GM19468 (cell line): ENCODE results near the gene GLYR1.
A peak's percentile ranks its signal among the peaks of the same experiment; 100 is the strongest.
"Not testable (repeated sequence)": the region's sequence is repeated elsewhere in the genome, so short reads cannot be mapped to it uniquely, and the experiment has no call there.

Source experiments
- ATAC-seq: cut with Tn5 transposase; IDR thresholded peaks from one replicate; pipeline ENCODE4 v1.9.1; 2021; ENCODE audit warnings: mild to moderate bottlenecking, moderate library complexity, moderate number of reproducible peaks; ENCODE audit not compliant: unreplicated experiment; ENCODE audit errors: extremely low read depth

Gene GLYR1

GRCh38 chr16:4846901-4847773 lies at the start of gene GLYR1, which contains the start of gene UBN1:
TSS of gene GLYR1 (minus strand) at chr16:4847288. CDS start at chr16:4847265, 23 bp downstream.
TSS of gene UBN1 (plus strand) at chr16:4847481. CDS start at chr16:4852918, 5,437 bp downstream.
- peak; percentile 90 for ATAC-seq

GRCh38 chr16:4896761-4897160 lies 49.7 kb upstream of the GLYR1 start:
- ATAC-seq, result not testable (repeated sequence)

- ATAC-seq, result no peak
Measured at GRCh38 chr16:4895366-4895765, 48.3 kb upstream of the GLYR1 start.

GRCh38 chr16:4894276-4895150 lies 47.4 kb upstream of the GLYR1 start:
- ATAC-seq, result no peak

GRCh38 chr16:4893103-4893862 lies 46.2 kb upstream of the GLYR1 start:
- no peak for ATAC-seq

- ATAC-seq, result no peak
Measured at GRCh38 chr16:4892361-4893102, 45.4 kb upstream of the GLYR1 start.

- ATAC-seq, result no peak
Measured at GRCh38 chr16:4891886-4892216, 44.8 kb upstream of the GLYR1 start.

GRCh38 chr16:4891097-4891885 lies 44.2 kb upstream of the GLYR1 start:
- ATAC-seq, result no peak

GRCh38 chr16:4890686-4891085 lies 43.6 kb upstream of the GLYR1 start:
- no peak for ATAC-seq

GRCh38 chr16:4890026-4890425 lies 42.9 kb upstream of the GLYR1 start:
- ATAC-seq, result no peak

- ATAC-seq, result no peak
Measured at GRCh38 chr16:4888428-4889135, 41.5 kb upstream of the GLYR1 start.

GRCh38 chr16:4886151-4886550 lies 39.1 kb upstream of the GLYR1 start:
- ATAC-seq, result no peak

GRCh38 chr16:4884972-4885874 lies 38.1 kb upstream of the GLYR1 start:
- ATAC-seq, result no peak

- no peak for ATAC-seq
Measured at GRCh38 chr16:4884209-4884608, 37.1 kb upstream of the GLYR1 start.

GRCh38 chr16:4883501-4883900 lies 36.4 kb upstream of the GLYR1 start:
- ATAC-seq, result no peak

GRCh38 chr16:4882633-4883285 lies 35.7 kb upstream of the GLYR1 start:
- no peak for ATAC-seq
